GM23338 (cell line): ENCODE measurements around the gene RBP3. TPM values are rescaled to one million over a fixed set of nuclear protein-coding genes. Genes with fewer than 3 reads are reported as not detected.

Source experiments
- ATAC-seq: fragments of 200-7000 bp; cut with Tn5 transposase; 3 replicates; pipeline ENCODE4 v1.9.1; 2020
- DNase-seq: peaks from one replicate; pipeline ENCODE4 v3.0.0-alpha.2; 2015; ENCODE audit warnings: low spot score
- H2AFZ ChIP-seq: fragments of 200-600 bp; sonication (generic); 2 replicates; pipeline ENCODE4 v1.8.0; 2016; ENCODE audit warnings: antibody characterized with exemption, mild to moderate bottlenecking, moderate library complexity
- H3F3A ChIP-seq: fragments of 200-600 bp; sonication (generic); replicated peaks from 2 replicates; pipeline ENCODE4 v1.8.0; 2017; ENCODE audit warnings: antibody characterized with exemption, mixed run types, low read depth
- H3K27ac ChIP-seq: fragments of 200-600 bp; sonication (generic); 2 replicates; pipeline ENCODE4 v1.6.1; 2016; ENCODE audit warnings: low read depth
- H3K27me3 ChIP-seq: fragments of 200-600 bp; sonication (generic); 2 replicates; pipeline ENCODE4 v1.8.0; 2016; ENCODE audit warnings: mild to moderate bottlenecking, mixed run types, moderate library complexity; ENCODE audit not compliant: insufficient read depth
- H3K36me3 ChIP-seq: fragments of 200-600 bp; sonication (generic); 2 replicates; pipeline ENCODE4 v1.8.0; 2016; ENCODE audit warnings: mild to moderate bottlenecking; ENCODE audit not compliant: insufficient read depth
- H3K4me1 ChIP-seq: fragments of 200-600 bp; sonication (generic); 2 replicates; pipeline ENCODE4 v1.8.0; 2016; ENCODE audit warnings: mild to moderate bottlenecking, moderate library complexity; ENCODE audit not compliant: insufficient read depth
- H3K4me2 ChIP-seq: fragments of 200-600 bp; sonication (generic); 2 replicates; pipeline ENCODE4 v1.7.1; 2017; ENCODE audit warnings: mixed run types
- H3K4me3 ChIP-seq: fragments of 200-600 bp; sonication (generic); 2 replicates; pipeline ENCODE4 v1.6.1; 2016; ENCODE audit warnings: mixed run types
- H3K79me2 ChIP-seq: fragments of 200-600 bp; sonication (generic); replicated peaks from 2 replicates; pipeline ENCODE4 v1.8.0; 2017; ENCODE audit warnings: mild to moderate bottlenecking; ENCODE audit not compliant: insufficient read depth
- H3K9me2 ChIP-seq: fragments of 200-600 bp; sonication (generic); 2 replicates; pipeline ENCODE4 v1.8.0; 2017; ENCODE audit not compliant: insufficient read depth
- H4K20me1 ChIP-seq: fragments of 200-600 bp; sonication (generic); replicated peaks from 2 replicates; pipeline ENCODE4 v1.8.0; 2017; ENCODE audit warnings: mild to moderate bottlenecking; ENCODE audit not compliant: insufficient read depth
- H3K27ac Mint-ChIP-seq: 2 replicates; pipeline ENCODE4 v1.8.0; 2020; ENCODE audit warnings: inconsistent platforms, mild to moderate bottlenecking, moderate library complexity, mixed read lengths
- H3K27me3 Mint-ChIP-seq: 3 replicates; pipeline ENCODE4 v1.8.0; 2022; ENCODE audit warnings: low read depth, mild to moderate bottlenecking, moderate library complexity, mixed read lengths, inconsistent platforms; ENCODE audit not compliant: insufficient read depth, poor library complexity
- H3K36me3 Mint-ChIP-seq: 3 replicates; pipeline ENCODE4 v1.8.0; 2021; ENCODE audit warnings: low read depth, mild to moderate bottlenecking, inconsistent platforms, moderate library complexity, mixed read lengths
- H3K4me1 Mint-ChIP-seq: 3 replicates; pipeline ENCODE4 v1.8.0; 2020; ENCODE audit warnings: mild to moderate bottlenecking, inconsistent platforms, mixed read lengths
- H3K4me3 Mint-ChIP-seq: 3 replicates; pipeline ENCODE4 v1.8.0; 2021; ENCODE audit warnings: moderate library complexity, mild to moderate bottlenecking, inconsistent platforms, mixed read lengths
- H3K9me3 Mint-ChIP-seq: 3 replicates; pipeline ENCODE4 v1.8.0; 2020; ENCODE audit warnings: moderate library complexity, mild to moderate bottlenecking, inconsistent platforms, mixed read lengths
- CREB1 ChIP-seq: fragments of 250-450 bp; sonication (Bioruptor Pico); IDR thresholded peaks from 2 replicates; pipeline ENCODE4 v1.5.0; 2020; ENCODE audit warnings: low read depth, mild to moderate bottlenecking, moderate library complexity
- EZH2 ChIP-seq: fragments of 200-600 bp; sonication (generic); IDR thresholded peaks from one replicate; pipeline ENCODE4 v1.8.0; 2017; ENCODE audit warnings: antibody characterized with exemption, mild to moderate bottlenecking, low read depth; ENCODE audit not compliant: unreplicated experiment
- EZH2phosphoT487 ChIP-seq: fragments of 200-600 bp; sonication (generic); IDR thresholded peaks from one replicate; pipeline ENCODE4 v1.8.1; 2018; ENCODE audit warnings: antibody characterized with exemption; ENCODE audit not compliant: unreplicated experiment
- JUNB ChIP-seq: IDR thresholded peaks from one replicate; pipeline ENCODE4 v1.6.1; 2016; ENCODE audit warnings: antibody characterized with exemption; ENCODE audit not compliant: unreplicated experiment
- NANOG ChIP-seq: IDR thresholded peaks from 2 replicates; pipeline ENCODE4 v1.6.1; 2016; ENCODE audit warnings: antibody characterized with exemption, borderline replicate concordance
- POLR2AphosphoS5 ChIP-seq: IDR thresholded peaks from 2 replicates; pipeline ENCODE4 v1.6.1; 2016; ENCODE audit warnings: antibody characterized with exemption, low read depth
- STAT1 ChIP-seq: IDR thresholded peaks from one replicate; pipeline ENCODE4 v1.6.1; 2016; ENCODE audit warnings: antibody characterized with exemption; ENCODE audit not compliant: unreplicated experiment
- ZNF114 ChIP-seq: fragments of 250-450 bp; sonication (Bioruptor Pico); IDR thresholded peaks from 2 replicates; pipeline ENCODE4 v1.5.0; 2020; ENCODE audit warnings: mild to moderate bottlenecking, moderate library complexity
- ZNF331 ChIP-seq: fragments of 250-450 bp; sonication (Bioruptor Pico); IDR thresholded peaks from 2 replicates; pipeline ENCODE4 v1.5.0; 2020; ENCODE audit warnings: low read depth, mild to moderate bottlenecking, moderate library complexity
- polyA plus RNA-seq: library from polyadenylated mRNA; unstranded; fragments of >200 nt; fragmentation: Nextera tagmentation; extraction: Ambion mirVana; gene quantifications from 2 replicates; pipeline ENCODE4 v1.2.1, GENCODE V29; 2016
- total RNA-seq: library from RNA; depleted of rRNA; stranded (reverse); fragments of >200 nt; shearing (Covaris generic); gene quantifications from 2 replicates; pipeline ENCODE4 v1.2.3, GENCODE V29; 2014
- TF ChIP-seq, protein P1 (sequence below): IDR thresholded peaks from one replicate; pipeline ENCODE4 v1.6.1; 2018; ENCODE audit warnings: antibody characterized with exemption; ENCODE audit not compliant: unreplicated experiment
- TF ChIP-seq, protein P2 (sequence below), 2 experiments: fragments of 200-600 bp in 1 of 2; sonication (generic) in 1 of 2; conservative IDR thresholded peaks; 2 replicates each; pipeline versions ENCODE4 v1.5.1 to v1.6.1; 2016 to 2017; ENCODE audit warnings: antibody characterized with exemption in 2 of 2, low read depth in 2 of 2, mild to moderate bottlenecking in 2 of 2, moderate library complexity in 1 of 2
- TF ChIP-seq, protein P3 (sequence below): fragments of 250-450 bp; sonication (Bioruptor Pico); IDR thresholded peaks from 2 replicates; pipeline ENCODE4 v1.5.0; 2020; ENCODE audit warnings: mild to moderate bottlenecking, moderate library complexity
- TF ChIP-seq, protein P4 (sequence below): IDR thresholded peaks from 2 replicates; pipeline ENCODE4 v1.6.1; 2016; ENCODE audit warnings: antibody characterized with exemption

RBP3 gene
- total and polyA plus RNA-seq, 2 experiments from 2014 or later: not detected

DNA sequence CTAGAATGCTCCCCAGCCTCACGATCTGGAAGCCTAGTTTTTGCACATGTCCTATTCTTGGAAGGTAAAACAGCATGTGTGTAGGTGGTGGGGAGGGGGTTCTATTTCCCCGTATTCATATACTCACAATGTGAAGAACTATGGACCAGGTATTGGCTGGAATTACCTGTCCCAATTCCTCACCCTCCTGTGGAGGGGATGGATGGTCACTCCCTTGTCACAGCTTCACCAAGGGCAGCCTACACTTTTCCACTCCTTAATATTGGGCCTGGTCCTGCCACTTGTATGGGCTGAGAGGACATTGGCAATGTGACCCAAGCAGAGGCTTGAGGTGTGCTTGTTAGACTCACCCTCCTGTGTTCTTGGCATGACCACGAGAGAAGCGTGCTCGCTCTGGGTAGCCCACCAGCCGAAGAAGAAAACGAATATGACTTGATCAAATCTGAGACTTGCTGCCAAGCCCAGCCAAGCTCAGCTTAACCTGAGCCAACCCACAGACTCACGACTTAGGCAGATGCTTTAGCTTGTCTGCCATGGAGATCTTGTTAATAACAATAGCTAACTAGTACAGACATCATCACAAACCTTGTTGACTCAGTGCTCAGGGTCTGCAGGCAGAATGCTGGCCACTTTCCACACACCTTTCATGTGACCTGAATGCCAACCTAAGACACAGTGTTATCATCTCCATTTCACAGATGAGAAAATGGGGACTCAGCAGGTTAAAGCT lies 18.7 kb downstream of the RBP3 start:
- TF ChIP-seq EZH2 (no peak), ZNF331 (CRISPR knock-in tag) (no peak), STAT1 (no peak), EZH2phosphoT487 (no peak), NANOG (no peak), CREB1 (no peak), POLR2AphosphoS5 (no peak), ZNF114 (CRISPR knock-in tag) (no peak), JUNB (no peak)
- TF ChIP-seq, protein P1, sequence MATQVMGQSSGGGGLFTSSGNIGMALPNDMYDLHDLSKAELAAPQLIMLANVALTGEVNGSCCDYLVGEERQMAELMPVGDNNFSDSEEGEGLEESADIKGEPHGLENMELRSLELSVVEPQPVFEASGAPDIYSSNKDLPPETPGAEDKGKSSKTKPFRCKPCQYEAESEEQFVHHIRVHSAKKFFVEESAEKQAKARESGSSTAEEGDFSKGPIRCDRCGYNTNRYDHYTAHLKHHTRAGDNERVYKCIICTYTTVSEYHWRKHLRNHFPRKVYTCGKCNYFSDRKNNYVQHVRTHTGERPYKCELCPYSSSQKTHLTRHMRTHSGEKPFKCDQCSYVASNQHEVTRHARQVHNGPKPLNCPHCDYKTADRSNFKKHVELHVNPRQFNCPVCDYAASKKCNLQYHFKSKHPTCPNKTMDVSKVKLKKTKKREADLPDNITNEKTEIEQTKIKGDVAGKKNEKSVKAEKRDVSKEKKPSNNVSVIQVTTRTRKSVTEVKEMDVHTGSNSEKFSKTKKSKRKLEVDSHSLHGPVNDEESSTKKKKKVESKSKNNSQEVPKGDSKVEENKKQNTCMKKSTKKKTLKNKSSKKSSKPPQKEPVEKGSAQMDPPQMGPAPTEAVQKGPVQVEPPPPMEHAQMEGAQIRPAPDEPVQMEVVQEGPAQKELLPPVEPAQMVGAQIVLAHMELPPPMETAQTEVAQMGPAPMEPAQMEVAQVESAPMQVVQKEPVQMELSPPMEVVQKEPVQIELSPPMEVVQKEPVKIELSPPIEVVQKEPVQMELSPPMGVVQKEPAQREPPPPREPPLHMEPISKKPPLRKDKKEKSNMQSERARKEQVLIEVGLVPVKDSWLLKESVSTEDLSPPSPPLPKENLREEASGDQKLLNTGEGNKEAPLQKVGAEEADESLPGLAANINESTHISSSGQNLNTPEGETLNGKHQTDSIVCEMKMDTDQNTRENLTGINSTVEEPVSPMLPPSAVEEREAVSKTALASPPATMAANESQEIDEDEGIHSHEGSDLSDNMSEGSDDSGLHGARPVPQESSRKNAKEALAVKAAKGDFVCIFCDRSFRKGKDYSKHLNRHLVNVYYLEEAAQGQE: no peak
- TF ChIP-seq, protein P2, sequence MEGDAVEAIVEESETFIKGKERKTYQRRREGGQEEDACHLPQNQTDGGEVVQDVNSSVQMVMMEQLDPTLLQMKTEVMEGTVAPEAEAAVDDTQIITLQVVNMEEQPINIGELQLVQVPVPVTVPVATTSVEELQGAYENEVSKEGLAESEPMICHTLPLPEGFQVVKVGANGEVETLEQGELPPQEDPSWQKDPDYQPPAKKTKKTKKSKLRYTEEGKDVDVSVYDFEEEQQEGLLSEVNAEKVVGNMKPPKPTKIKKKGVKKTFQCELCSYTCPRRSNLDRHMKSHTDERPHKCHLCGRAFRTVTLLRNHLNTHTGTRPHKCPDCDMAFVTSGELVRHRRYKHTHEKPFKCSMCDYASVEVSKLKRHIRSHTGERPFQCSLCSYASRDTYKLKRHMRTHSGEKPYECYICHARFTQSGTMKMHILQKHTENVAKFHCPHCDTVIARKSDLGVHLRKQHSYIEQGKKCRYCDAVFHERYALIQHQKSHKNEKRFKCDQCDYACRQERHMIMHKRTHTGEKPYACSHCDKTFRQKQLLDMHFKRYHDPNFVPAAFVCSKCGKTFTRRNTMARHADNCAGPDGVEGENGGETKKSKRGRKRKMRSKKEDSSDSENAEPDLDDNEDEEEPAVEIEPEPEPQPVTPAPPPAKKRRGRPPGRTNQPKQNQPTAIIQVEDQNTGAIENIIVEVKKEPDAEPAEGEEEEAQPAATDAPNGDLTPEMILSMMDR (conservative IDR thresholded peaks at IDR 0.05; ENCODE audit: low read depth in 2 of 2): no peak
- TF ChIP-seq, protein P3, sequence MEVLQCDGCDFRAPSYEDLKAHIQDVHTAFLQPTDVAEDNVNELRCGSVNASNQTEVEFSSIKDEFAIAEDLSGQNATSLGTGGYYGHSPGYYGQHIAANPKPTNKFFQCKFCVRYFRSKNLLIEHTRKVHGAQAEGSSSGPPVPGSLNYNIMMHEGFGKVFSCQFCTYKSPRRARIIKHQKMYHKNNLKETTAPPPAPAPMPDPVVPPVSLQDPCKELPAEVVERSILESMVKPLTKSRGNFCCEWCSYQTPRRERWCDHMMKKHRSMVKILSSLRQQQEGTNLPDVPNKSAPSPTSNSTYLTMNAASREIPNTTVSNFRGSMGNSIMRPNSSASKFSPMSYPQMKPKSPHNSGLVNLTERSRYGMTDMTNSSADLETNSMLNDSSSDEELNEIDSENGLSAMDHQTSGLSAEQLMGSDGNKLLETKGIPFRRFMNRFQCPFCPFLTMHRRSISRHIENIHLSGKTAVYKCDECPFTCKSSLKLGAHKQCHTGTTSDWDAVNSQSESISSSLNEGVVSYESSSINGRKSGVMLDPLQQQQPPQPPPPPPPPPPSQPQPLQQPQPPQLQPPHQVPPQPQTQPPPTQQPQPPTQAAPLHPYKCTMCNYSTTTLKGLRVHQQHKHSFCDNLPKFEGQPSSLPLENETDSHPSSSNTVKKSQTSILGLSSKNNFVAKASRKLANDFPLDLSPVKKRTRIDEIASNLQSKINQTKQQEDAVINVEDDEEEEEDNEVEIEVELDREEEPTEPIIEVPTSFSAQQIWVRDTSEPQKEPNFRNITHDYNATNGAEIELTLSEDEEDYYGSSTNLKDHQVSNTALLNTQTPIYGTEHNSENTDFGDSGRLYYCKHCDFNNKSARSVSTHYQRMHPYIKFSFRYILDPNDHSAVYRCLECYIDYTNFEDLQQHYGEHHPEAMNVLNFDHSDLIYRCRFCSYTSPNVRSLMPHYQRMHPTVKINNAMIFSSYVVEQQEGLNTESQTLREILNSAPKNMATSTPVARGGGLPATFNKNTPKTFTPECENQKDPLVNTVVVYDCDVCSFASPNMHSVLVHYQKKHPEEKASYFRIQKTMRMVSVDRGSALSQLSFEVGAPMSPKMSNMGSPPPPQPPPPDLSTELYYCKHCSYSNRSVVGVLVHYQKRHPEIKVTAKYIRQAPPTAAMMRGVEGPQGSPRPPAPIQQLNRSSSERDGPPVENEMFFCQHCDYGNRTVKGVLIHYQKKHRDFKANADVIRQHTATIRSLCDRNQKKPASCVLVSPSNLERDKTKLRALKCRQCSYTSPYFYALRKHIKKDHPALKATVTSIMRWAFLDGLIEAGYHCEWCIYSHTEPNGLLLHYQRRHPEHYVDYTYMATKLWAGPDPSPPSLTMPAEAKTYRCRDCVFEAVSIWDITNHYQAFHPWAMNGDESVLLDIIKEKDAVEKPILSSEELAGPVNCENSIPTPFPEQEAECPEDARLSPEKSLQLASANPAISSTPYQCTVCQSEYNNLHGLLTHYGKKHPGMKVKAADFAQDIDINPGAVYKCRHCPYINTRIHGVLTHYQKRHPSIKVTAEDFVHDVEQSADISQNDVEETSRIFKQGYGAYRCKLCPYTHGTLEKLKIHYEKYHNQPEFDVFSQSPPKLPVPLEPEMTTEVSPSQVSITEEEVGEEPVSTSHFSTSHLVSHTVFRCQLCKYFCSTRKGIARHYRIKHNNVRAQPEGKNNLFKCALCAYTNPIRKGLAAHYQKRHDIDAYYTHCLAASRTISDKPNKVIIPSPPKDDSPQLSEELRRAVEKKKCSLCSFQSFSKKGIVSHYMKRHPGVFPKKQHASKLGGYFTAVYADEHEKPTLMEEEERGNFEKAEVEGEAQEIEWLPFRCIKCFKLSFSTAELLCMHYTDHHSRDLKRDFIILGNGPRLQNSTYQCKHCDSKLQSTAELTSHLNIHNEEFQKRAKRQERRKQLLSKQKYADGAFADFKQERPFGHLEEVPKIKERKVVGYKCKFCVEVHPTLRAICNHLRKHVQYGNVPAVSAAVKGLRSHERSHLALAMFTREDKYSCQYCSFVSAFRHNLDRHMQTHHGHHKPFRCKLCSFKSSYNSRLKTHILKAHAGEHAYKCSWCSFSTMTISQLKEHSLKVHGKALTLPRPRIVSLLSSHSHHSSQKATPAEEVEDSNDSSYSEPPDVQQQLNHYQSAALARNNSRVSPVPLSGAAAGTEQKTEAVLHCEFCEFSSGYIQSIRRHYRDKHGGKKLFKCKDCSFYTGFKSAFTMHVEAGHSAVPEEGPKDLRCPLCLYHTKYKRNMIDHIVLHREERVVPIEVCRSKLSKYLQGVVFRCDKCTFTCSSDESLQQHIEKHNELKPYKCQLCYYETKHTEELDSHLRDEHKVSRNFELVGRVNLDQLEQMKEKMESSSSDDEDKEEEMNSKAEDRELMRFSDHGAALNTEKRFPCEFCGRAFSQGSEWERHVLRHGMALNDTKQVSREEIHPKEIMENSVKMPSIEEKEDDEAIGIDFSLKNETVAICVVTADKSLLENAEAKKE (CRISPR knock-in tag): no peak
- TF ChIP-seq, protein P4, sequence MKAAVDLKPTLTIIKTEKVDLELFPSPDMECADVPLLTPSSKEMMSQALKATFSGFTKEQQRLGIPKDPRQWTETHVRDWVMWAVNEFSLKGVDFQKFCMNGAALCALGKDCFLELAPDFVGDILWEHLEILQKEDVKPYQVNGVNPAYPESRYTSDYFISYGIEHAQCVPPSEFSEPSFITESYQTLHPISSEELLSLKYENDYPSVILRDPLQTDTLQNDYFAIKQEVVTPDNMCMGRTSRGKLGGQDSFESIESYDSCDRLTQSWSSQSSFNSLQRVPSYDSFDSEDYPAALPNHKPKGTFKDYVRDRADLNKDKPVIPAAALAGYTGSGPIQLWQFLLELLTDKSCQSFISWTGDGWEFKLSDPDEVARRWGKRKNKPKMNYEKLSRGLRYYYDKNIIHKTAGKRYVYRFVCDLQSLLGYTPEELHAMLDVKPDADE: no peak
- Mint-ChIP-seq H3K27ac (peak overlapping the region; percentile 32; the same call in 1 of the 2 replicates), H3K4me1 (peaks cover 20% of the 10 kb centered on the region), H3K9me3 (no peaks in the 10 kb centered on the region), H3K36me3 (no peaks in the 10 kb centered on the region), H3K27me3 (peaks cover 6% of the 10 kb centered on the region), H3K4me3 (no peak overlapping the region)
- ATAC-seq: no peak
- Histone ChIP-seq H3K9me2 (no peaks in the 10 kb centered on the region), H2AFZ (no peak overlapping the region), H3K27me3 (no peaks in the 10 kb centered on the region), H4K20me1 (no peaks in the 10 kb centered on the region), H3K4me2 (no peak overlapping the region), H3K79me2 (no peaks in the 10 kb centered on the region), H3K36me3 (no peaks in the 10 kb centered on the region), H3F3A (no peaks in the 10 kb centered on the region), H3K4me3 (no peak overlapping the region), H3K4me1 (peaks cover 3% of the 10 kb centered on the region; the same call in 1 of the 2 replicates), H3K27ac (no peak overlapping the region)
- DNase-seq: no peak
